Loucy (cell line): ENCODE data around the gene PODXL2.

Source experiments
- EZH2phosphoT487 ChIP-seq: fragments of 200-600 bp; IDR thresholded peaks from 2 replicates; pipeline ENCODE4 v1.6.1; 2018; ENCODE audit warnings: antibody characterized with exemption, mild to moderate bottlenecking, moderate library complexity, borderline replicate concordance
- TF ChIP-seq, protein P1 (sequence below): fragments of 200-600 bp; sonication (generic); conservative IDR thresholded peaks from 2 replicates; pipeline ENCODE4 v1.5.1; 2014; ENCODE audit warnings: mild to moderate bottlenecking, antibody characterized with exemption, low read length

- TF ChIP-seq, protein P1, sequence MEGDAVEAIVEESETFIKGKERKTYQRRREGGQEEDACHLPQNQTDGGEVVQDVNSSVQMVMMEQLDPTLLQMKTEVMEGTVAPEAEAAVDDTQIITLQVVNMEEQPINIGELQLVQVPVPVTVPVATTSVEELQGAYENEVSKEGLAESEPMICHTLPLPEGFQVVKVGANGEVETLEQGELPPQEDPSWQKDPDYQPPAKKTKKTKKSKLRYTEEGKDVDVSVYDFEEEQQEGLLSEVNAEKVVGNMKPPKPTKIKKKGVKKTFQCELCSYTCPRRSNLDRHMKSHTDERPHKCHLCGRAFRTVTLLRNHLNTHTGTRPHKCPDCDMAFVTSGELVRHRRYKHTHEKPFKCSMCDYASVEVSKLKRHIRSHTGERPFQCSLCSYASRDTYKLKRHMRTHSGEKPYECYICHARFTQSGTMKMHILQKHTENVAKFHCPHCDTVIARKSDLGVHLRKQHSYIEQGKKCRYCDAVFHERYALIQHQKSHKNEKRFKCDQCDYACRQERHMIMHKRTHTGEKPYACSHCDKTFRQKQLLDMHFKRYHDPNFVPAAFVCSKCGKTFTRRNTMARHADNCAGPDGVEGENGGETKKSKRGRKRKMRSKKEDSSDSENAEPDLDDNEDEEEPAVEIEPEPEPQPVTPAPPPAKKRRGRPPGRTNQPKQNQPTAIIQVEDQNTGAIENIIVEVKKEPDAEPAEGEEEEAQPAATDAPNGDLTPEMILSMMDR: no peak
- TF ChIP-seq EZH2phosphoT487: no peak
These were observed 51.2 kb downstream of the PODXL2 start for GRCh38 chr3:127680146-127680661.
